IPS-18a (cell line): ENCODE measurements around the gene ZNF146.

Experiments used
- H3K27ac ChIP-seq: one replicate; pipeline ENCODE4 v1.5.1; 2013; ENCODE audit warnings: low read length
- H3K27me3 ChIP-seq: one replicate; pipeline ENCODE4 v1.6.1; 2013; ENCODE audit warnings: mild to moderate bottlenecking, low read length; ENCODE audit not compliant: control insufficient read depth, insufficient read depth
- H3K36me3 ChIP-seq: one replicate; pipeline ENCODE4 v1.6.1; 2013; ENCODE audit warnings: low read depth, low read length; ENCODE audit not compliant: control insufficient read depth
- H3K4me1 ChIP-seq: one replicate; pipeline ENCODE4 v1.6.1; 2013; ENCODE audit warnings: low read depth, low read length; ENCODE audit not compliant: control insufficient read depth
- H3K4me3 ChIP-seq: one replicate; pipeline ENCODE4 v1.5.1; 2013; ENCODE audit warnings: low read length
- H3K9ac ChIP-seq: one replicate; pipeline ENCODE4 v1.6.1; 2013; ENCODE audit warnings: mild to moderate bottlenecking, low read length, moderate library complexity
- H3K9me3 ChIP-seq: one replicate; pipeline ENCODE4 v1.6.1; 2013; ENCODE audit warnings: low read depth, low read length; ENCODE audit not compliant: control insufficient read depth

Gene ZNF146

GRCh38 chr19:36236946-36237310 lies 22.0 kb downstream of the ZNF146 start:
- peaks cover 4% of the 10 kb centered on the region for H3K9me3 ChIP-seq
- no peaks in the 10 kb centered on the region for H3K4me1 ChIP-seq
- H3K36me3 ChIP-seq = peaks cover 62% of the 10 kb centered on the region
- H3K27me3 ChIP-seq = no peaks in the 10 kb centered on the region
- no peak overlapping the region for H3K9ac ChIP-seq
- H3K27ac ChIP-seq = no peak overlapping the region
- no peak overlapping the region for H3K4me3 ChIP-seq

GRCh38 chr19:36244066-36244465 lies 29.2 kb downstream of the ZNF146 start:
- no peaks in the 10 kb centered on the region for H3K9me3 ChIP-seq
- H3K36me3 ChIP-seq = no peaks in the 10 kb centered on the region
- H3K4me3 ChIP-seq = no peak overlapping the region
- H3K4me1 ChIP-seq = peaks cover 13% of the 10 kb centered on the region
- H3K27me3 ChIP-seq = no peaks in the 10 kb centered on the region
- no peak overlapping the region for H3K27ac ChIP-seq
- H3K9ac ChIP-seq = no peak overlapping the region

GRCh38 chr19:36245210-36246005 lies 30.5 kb downstream of the ZNF146 start:
- H3K4me3 ChIP-seq = no peak overlapping the region
- no peak overlapping the region for H3K27ac ChIP-seq
- H3K9ac ChIP-seq = no peak overlapping the region
- H3K27me3 ChIP-seq = no peaks in the 10 kb centered on the region
- H3K9me3 ChIP-seq = no peaks in the 10 kb centered on the region
- peaks cover 13% of the 10 kb centered on the region for H3K4me1 ChIP-seq
- no peaks in the 10 kb centered on the region for H3K36me3 ChIP-seq

GRCh38 chr19:36246006-36246481 lies 31.1 kb downstream of the ZNF146 start:
- Histone ChIP-seq H3K9me3 (no peaks in the 10 kb centered on the region), H3K27ac (no peak overlapping the region), H3K27me3 (no peaks in the 10 kb centered on the region), H3K36me3 (no peaks in the 10 kb centered on the region), H3K4me3 (no peak overlapping the region), H3K9ac (no peak overlapping the region), H3K4me1 (peaks cover 13% of the 10 kb centered on the region)

GRCh38 chr19:36252047-36252446 lies 37.1 kb downstream of the ZNF146 start:
- Histone ChIP-seq H3K27ac (no peak overlapping the region), H3K4me1 (peaks cover 8% of the 10 kb centered on the region), H3K36me3 (no peaks in the 10 kb centered on the region), H3K27me3 (no peaks in the 10 kb centered on the region), H3K9ac (no peak overlapping the region), H3K9me3 (no peaks in the 10 kb centered on the region), H3K4me3 (no peak overlapping the region)

DNA sequence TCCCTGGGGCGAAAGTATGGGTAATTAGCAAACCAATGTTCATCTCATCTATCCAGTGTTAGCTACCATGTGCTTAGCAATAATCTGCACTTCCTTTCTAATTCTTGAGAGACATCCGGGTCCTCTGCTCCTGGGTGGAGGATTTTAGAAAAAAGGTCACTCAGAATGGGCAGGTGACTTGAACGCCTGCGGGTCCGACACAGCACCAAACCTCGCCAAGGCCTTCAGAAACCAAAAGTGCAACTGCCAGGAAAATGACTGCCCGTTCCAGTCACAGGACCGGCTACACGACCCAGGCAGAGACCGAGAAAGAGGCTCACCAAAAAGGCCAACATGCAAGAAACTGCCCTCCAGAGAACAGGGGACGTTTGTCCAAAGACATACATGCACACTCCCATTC lies 39.9 kb downstream of the ZNF146 start:
- no peaks in the 10 kb centered on the region for H3K9me3 ChIP-seq
- H3K4me1 ChIP-seq = no peaks in the 10 kb centered on the region
- no peaks in the 10 kb centered on the region for H3K27me3 ChIP-seq
- H3K36me3 ChIP-seq = no peaks in the 10 kb centered on the region
- no peak overlapping the region for H3K9ac ChIP-seq
- no peak overlapping the region for H3K27ac ChIP-seq
- no peak overlapping the region for H3K4me3 ChIP-seq

DNA sequence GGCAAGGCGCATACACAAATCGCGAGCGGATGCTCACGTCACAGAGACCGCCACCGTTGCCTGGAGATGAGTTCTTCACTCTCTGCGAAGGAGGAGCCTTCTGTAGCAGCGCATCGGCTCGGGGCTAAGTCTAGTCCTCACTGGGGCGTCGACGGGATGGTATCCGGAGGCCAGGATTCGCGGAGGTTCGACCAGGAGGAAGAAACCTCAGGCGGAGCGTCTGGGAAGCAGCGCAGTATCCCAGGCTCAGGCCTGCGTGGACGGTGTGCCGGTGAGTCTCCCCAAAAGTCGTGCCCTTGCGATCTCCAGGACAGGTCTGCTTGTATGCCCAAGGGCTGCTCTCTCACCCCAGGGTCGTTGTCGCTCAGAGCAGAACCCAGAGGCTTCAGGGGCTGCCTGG lies 40.4 kb downstream of the ZNF146 start:
- no peaks in the 10 kb centered on the region for H3K36me3 ChIP-seq
- H3K9ac ChIP-seq = no peak overlapping the region
- no peaks in the 10 kb centered on the region for H3K9me3 ChIP-seq
- H3K27me3 ChIP-seq = no peaks in the 10 kb centered on the region
- no peak overlapping the region for H3K4me3 ChIP-seq
- no peaks in the 10 kb centered on the region for H3K4me1 ChIP-seq
- no peak overlapping the region for H3K27ac ChIP-seq

DNA sequence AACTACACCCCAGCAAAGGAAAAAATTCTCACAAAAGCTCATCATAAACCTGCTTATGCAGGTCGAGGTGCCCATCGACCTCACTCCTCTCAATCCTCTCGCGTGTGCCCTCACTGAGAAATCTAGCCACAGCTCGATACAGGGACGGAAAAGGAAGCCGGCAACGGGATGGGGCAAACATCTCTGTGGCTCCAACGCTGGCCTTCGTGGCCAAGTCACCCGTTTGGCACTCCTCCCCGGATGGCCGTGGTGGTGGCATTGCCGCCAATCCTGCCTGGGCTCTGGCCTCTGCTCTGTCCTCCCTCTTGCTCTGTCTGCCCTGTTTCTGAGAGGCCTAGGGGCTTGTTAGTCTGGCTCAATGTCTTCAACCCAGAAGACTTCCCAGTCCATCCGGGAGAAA lies 41.2 kb downstream of the ZNF146 start:
- Histone ChIP-seq H3K36me3 (no peaks in the 10 kb centered on the region), H3K9me3 (no peaks in the 10 kb centered on the region), H3K27ac (no peak overlapping the region), H3K4me3 (no peak overlapping the region), H3K9ac (no peak overlapping the region), H3K4me1 (no peaks in the 10 kb centered on the region), H3K27me3 (no peaks in the 10 kb centered on the region)

GRCh38 chr19:36256853-36257519 lies 42.1 kb downstream of the ZNF146 start:
- H3K4me3 ChIP-seq = no peak overlapping the region

GRCh38 chr19:36257520-36257876 lies 42.6 kb downstream of the ZNF146 start:
- Histone ChIP-seq H3K27ac (no peak overlapping the region), H3K4me1 (no peaks in the 10 kb centered on the region), H3K27me3 (no peaks in the 10 kb centered on the region), H3K4me3 (no peak overlapping the region), H3K9me3 (no peaks in the 10 kb centered on the region), H3K36me3 (no peaks in the 10 kb centered on the region), H3K9ac (no peak overlapping the region)

More at GRCh38 chr19:36256853-36257519, 42.1 kb downstream of the ZNF146 start:
- Histone ChIP-seq H3K36me3 (no peaks in the 10 kb centered on the region), H3K4me1 (no peaks in the 10 kb centered on the region), H3K9me3 (no peaks in the 10 kb centered on the region), H3K9ac (no peak overlapping the region), H3K27me3 (no peaks in the 10 kb centered on the region), H3K27ac (no peak overlapping the region)

GRCh38 chr19:36258028-36258875 lies 43.3 kb downstream of the ZNF146 start:
- H3K9ac ChIP-seq = no peak overlapping the region
- no peaks in the 10 kb centered on the region for H3K36me3 ChIP-seq
- H3K27ac ChIP-seq = no peak overlapping the region
- no peaks in the 10 kb centered on the region for H3K27me3 ChIP-seq
- H3K4me1 ChIP-seq = no peaks in the 10 kb centered on the region
- no peaks in the 10 kb centered on the region for H3K9me3 ChIP-seq
- H3K4me3 ChIP-seq = no peak overlapping the region
